ENCODE data around the gene AKT2.

The AKT2 gene

GRCh38 chr19:40229926-40230417 lies 55.2 kb downstream of the AKT2 start:
- Histone ChIP-seq H3K27me3 (ENCODE audit: low read length) (no peaks in the 10 kb centered on the region), H3K27ac (ENCODE audit: low read depth, low read length) (no peak overlapping the region), H3K4me3 (ENCODE audit: insufficient read depth, low read length, poor library complexity, severe bottlenecking) (no peak overlapping the region), H2AFZ (ENCODE audit: low read depth, low read length, severe bottlenecking) (no peak overlapping the region), H3K79me2 (ENCODE audit: insufficient read depth, low read length) (no peaks in the 10 kb centered on the region), H3K9me3 (ENCODE audit: insufficient read depth, low read length) (no peaks in the 10 kb centered on the region), H3K9me2 (replicated peaks; ENCODE audit: insufficient read depth, low read length) (no peaks in the 10 kb centered on the region), H4K20me1 (ENCODE audit: low read depth, low read length) (no peaks in the 10 kb centered on the region), H3K4me2 (ENCODE audit: low read depth, low read length, poor library complexity, severe bottlenecking) (no peak overlapping the region), H3K9ac (ENCODE audit: low read length) (no peak overlapping the region), H3K36me3 (ENCODE audit: low read length) (no peaks in the 10 kb centered on the region), H3F3A (ENCODE audit: insufficient read depth) (peaks cover 9% of the 10 kb centered on the region; the same call in 1 of the 2 replicates)
- TF ChIP-seq CTCF (IDR thresholded peaks at IDR 0.05; ENCODE audit: insufficient read depth, low read length, poor library complexity, severe bottlenecking) (no peak), EZH2phosphoT487 (conservative IDR thresholded peaks at IDR 0.05; ENCODE audit: low read length) (no peak)

- Histone ChIP-seq H3K4me3 (ENCODE audit: insufficient read depth, low read length, poor library complexity, severe bottlenecking) (no peak overlapping the region), H2AFZ (ENCODE audit: low read depth, low read length, severe bottlenecking) (no peak overlapping the region), H3K9me2 (replicated peaks; ENCODE audit: insufficient read depth, low read length) (no peaks in the 10 kb centered on the region), H3K79me2 (ENCODE audit: insufficient read depth, low read length) (no peaks in the 10 kb centered on the region), H4K20me1 (ENCODE audit: low read depth, low read length) (no peaks in the 10 kb centered on the region), H3K36me3 (ENCODE audit: low read length) (no peaks in the 10 kb centered on the region), H3K27me3 (ENCODE audit: low read length) (no peaks in the 10 kb centered on the region), H3K4me2 (ENCODE audit: low read depth, low read length, poor library complexity, severe bottlenecking) (no peak overlapping the region), H3K9me3 (ENCODE audit: insufficient read depth, low read length) (no peaks in the 10 kb centered on the region), H3F3A (ENCODE audit: insufficient read depth) (peaks cover 9% of the 10 kb centered on the region; the same call in 1 of the 2 replicates), H3K9ac (ENCODE audit: low read length) (no peak overlapping the region), H3K27ac (ENCODE audit: low read depth, low read length) (no peak overlapping the region)
- no peak for TF ChIP-seq EZH2phosphoT487 (conservative IDR thresholded peaks at IDR 0.05; ENCODE audit: low read length)
- no peak for TF ChIP-seq CTCF (IDR thresholded peaks at IDR 0.05; ENCODE audit: insufficient read depth, low read length, poor library complexity, severe bottlenecking)
These were observed 55.7 kb downstream of the AKT2 start for GRCh38 chr19:40229484-40229883.

- H3K9ac ChIP-seq (ENCODE audit: low read length) = no peak overlapping the region
- H3K9me2 ChIP-seq (replicated peaks; ENCODE audit: insufficient read depth, low read length) = no peaks in the 10 kb centered on the region
These were observed 56.3 kb downstream of the AKT2 start for GRCh38 chr19:40228863-40229262.

More at GRCh38 chr19:40228863-40229262, 56.3 kb downstream of the AKT2 start:
- Histone ChIP-seq H3K27ac (ENCODE audit: low read depth, low read length) (no peak overlapping the region), H3F3A (ENCODE audit: insufficient read depth) (peaks cover 9% of the 10 kb centered on the region; the same call in 1 of the 2 replicates), H3K36me3 (ENCODE audit: low read length) (no peaks in the 10 kb centered on the region), H3K27me3 (ENCODE audit: low read length) (no peaks in the 10 kb centered on the region), H3K9me3 (ENCODE audit: insufficient read depth, low read length) (no peaks in the 10 kb centered on the region), H3K4me2 (ENCODE audit: low read depth, low read length, poor library complexity, severe bottlenecking) (no peak overlapping the region), H3K4me3 (ENCODE audit: insufficient read depth, low read length, poor library complexity, severe bottlenecking) (no peak overlapping the region), H2AFZ (ENCODE audit: low read depth, low read length, severe bottlenecking) (no peak overlapping the region), H4K20me1 (ENCODE audit: low read depth, low read length) (no peaks in the 10 kb centered on the region), H3K79me2 (ENCODE audit: insufficient read depth, low read length) (no peaks in the 10 kb centered on the region)
- TF ChIP-seq CTCF (IDR thresholded peaks at IDR 0.05; ENCODE audit: insufficient read depth, low read length, poor library complexity, severe bottlenecking) (no peak), EZH2phosphoT487 (conservative IDR thresholded peaks at IDR 0.05; ENCODE audit: low read length) (no peak)

Data from SU-DHL-6 (cell line).